Large intestine (tissue), 3 donors: ENCODE data around the gene RAD21L1. TPM values are rescaled to one million over a fixed set of nuclear protein-coding genes. Genes with fewer than 3 reads are reported as not detected.

Experiments
- DNase-seq, 2 donors: peaks; one replicate each; pipeline versions ENCODE4 v3.0.0 to v3.0.0-alpha.2; 2013
- H3K27ac ChIP-seq: one replicate; pipeline ENCODE4 v1.5.1; 2013; ENCODE audit warnings: low read length
- H3K27me3 ChIP-seq: 2 replicates; pipeline ENCODE4 v1.6.1; 2013; ENCODE audit warnings: low read length; ENCODE audit not compliant: control insufficient read depth, insufficient read depth
- H3K36me3 ChIP-seq: 2 replicates; pipeline ENCODE4 v1.6.1; 2013; ENCODE audit warnings: low read length; ENCODE audit not compliant: control insufficient read depth, insufficient read depth
- H3K4me1 ChIP-seq: one replicate; pipeline ENCODE4 v1.6.1; 2013; ENCODE audit warnings: low read length; ENCODE audit not compliant: control insufficient read depth, insufficient read depth
- H3K4me3 ChIP-seq: one replicate; pipeline ENCODE4 v1.5.1; 2013; ENCODE audit warnings: low read length
- H3K9me3 ChIP-seq: one replicate; pipeline ENCODE4 v1.6.1; 2013; ENCODE audit warnings: mild to moderate bottlenecking, low read depth, low read length, moderate library complexity; ENCODE audit not compliant: control insufficient read depth
- WGBS: methylation state at CpG from one replicate; pipeline ENCODE4 v1.1.5; 2013; ENCODE audit warnings: low lambda C conversion rate; ENCODE audit not compliant: insufficient coverage; 5-methylcytosine and 5-hydroxymethylcytosine counted together
- polyA plus RNA-seq: library from polyadenylated mRNA; unstranded; fragments of 120-200 nt; gene quantifications from one replicate; pipeline ENCODE4 v1.2.1, GENCODE V29; 2013

Gene RAD21L1
- polyA plus RNA-seq, 1 donor, result not detected

DNA sequence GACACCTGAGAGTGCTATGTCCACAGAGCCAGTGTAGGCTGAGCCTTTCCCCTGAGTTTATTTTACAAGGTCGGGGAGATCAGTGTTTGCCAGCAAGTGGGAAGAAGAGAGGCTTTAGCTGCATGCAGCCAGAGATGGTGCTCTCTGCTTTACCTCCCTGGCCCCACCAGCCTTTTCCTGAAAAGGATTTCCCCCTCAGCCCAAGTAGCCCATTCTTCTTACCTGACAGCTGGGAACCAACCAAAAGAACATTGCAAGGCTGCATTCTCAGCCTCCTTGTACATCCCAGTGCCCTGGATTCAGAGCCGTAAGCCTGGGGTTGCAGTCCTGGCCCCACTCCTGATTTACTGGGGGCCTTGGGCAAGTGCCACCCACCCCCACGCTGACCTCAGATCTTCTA lies 57.1 kb downstream of the RAD21L1 start:
- Histone ChIP-seq H3K36me3 (no peaks in the 10 kb centered on the region), H3K27me3 (no peaks in the 10 kb centered on the region), H3K4me1 (peaks cover 5% of the 10 kb centered on the region), H3K4me3 (no peak overlapping the region), H3K9me3 (no peaks in the 10 kb centered on the region), H3K27ac (no peak overlapping the region)
- WGBS, result no CpG with 5 or more reads among the region's 3 CpGs
- no peak for DNase-seq

DNA sequence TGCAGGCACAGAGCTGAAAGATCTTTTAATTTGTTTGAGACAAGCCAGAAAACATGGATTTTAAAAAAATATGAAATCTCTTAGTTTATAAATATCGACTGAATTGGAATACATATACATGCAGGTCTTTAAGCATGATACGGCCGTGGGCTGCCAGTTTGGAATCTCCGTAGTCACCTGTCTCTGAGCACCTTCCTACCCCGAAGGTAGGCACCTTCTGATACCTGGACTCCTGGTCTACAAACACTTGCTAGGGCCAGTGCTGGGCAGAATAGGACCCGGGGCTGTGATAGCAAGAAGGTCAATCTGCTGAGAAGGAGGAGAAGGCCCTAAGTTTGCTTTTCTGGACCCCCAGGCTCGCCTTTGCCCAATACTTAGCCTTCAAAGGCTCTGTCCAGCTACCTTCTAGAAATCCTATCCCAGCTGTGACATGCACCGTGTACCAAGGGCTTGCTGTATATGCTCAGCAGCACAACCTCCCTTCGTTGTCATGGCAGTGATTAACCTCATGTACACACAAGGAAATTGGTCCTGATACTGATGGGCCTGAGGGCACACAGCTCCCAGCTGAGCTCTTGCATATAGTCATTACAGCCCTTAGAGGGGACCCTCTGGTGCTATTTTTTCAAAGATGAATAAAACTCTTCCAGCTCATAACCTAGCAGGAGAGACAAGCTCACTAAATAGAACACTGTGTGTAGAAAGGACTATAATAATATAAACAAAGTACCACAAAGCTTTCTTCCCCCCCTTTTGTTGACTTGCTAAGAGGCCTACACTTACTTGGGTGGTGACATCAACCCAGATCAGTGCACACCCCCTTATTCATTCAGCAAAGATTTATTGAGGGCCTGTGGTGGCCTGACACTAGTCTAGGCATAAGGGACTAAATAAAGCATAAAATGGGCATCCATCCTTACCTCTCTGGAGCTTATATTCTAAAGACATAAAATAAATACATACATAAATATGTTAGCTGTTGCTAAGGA lies 58.0 kb downstream of the RAD21L1 start:
- Histone ChIP-seq H3K4me1 (peaks cover 5% of the 10 kb centered on the region), H3K9me3 (no peaks in the 10 kb centered on the region), H3K27ac (no peak overlapping the region), H3K36me3 (no peaks in the 10 kb centered on the region), H3K4me3 (no peak overlapping the region), H3K27me3 (no peaks in the 10 kb centered on the region)
- 100% methylated on average over 1 of the region's 9 CpGs for WGBS
- no peak for DNase-seq

DNA sequence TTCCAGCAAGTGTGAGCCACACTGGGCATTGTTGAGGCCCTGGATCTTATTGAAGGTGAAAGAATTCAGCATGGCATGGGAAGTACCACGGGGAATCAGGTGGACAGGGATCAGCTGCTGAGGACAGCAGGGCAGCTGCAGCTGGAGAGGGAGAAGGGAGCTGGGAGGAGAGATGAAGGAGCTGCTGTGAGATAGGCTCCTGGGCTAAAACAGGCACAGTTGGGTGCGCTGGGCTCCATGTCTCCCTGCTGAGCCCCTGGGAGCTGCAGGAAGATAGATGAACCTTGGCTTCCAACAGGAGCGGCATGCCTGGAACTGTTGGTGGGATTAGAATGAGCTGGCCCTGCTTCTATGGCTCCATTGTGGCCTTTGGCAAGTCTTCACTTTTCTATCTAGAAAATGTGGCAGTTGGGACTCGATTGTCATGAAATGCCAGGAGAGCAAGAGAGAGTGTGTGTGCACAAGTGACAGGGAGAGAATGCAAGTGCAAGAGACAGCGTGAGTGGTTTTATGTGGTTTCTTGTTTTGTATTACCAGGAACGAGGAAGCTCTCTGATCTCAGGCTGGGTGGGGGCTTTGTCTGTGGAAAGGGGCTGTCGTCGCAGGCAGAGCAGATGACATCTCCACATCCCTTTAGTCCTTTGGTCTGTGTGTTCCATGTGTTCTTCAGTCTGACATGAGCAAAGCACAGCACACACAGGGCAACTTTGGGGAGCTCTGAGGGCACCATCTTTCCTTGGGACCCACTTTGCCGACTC lies 60.6 kb downstream of the RAD21L1 start:
- no CpG with 5 or more reads among the region's 9 CpGs for WGBS
- Histone ChIP-seq H3K36me3 (no peaks in the 10 kb centered on the region), H3K9me3 (no peaks in the 10 kb centered on the region), H3K4me3 (no peak overlapping the region), H3K27me3 (no peaks in the 10 kb centered on the region), H3K4me1 (peaks cover 5% of the 10 kb centered on the region), H3K27ac (no peak overlapping the region)
- no peak for DNase-seq

DNA sequence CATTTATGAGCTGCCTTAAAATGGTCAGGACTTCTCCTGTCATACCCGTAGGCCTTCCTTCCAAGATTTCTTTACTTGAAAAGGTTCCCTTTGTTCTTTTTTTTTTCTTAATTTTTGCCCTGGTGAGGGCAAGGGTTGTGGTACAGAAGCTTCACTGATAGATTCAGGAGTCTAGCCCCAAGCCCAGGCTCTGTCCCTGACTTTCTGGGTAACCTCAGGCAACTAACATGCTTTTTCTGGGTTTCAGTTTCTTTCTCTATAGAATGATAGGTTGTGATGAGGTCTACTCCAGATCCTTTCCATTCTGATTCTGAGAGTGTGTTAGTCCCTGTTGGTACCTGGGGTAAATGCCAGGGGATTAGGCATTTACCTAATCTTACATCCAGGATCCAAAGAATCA lies 61.5 kb downstream of the RAD21L1 start:
- no peaks in the 10 kb centered on the region for H3K36me3 ChIP-seq
- H3K27ac ChIP-seq, result no peak overlapping the region
- no peaks in the 10 kb centered on the region for H3K9me3 ChIP-seq
- H3K4me1 ChIP-seq, result no peaks in the 10 kb centered on the region
- H3K4me3 ChIP-seq, result no peak overlapping the region
- H3K27me3 ChIP-seq, result no peaks in the 10 kb centered on the region
- no peak for DNase-seq
- 17% methylated on average over 1 of the region's 1 CpG for WGBS

DNA sequence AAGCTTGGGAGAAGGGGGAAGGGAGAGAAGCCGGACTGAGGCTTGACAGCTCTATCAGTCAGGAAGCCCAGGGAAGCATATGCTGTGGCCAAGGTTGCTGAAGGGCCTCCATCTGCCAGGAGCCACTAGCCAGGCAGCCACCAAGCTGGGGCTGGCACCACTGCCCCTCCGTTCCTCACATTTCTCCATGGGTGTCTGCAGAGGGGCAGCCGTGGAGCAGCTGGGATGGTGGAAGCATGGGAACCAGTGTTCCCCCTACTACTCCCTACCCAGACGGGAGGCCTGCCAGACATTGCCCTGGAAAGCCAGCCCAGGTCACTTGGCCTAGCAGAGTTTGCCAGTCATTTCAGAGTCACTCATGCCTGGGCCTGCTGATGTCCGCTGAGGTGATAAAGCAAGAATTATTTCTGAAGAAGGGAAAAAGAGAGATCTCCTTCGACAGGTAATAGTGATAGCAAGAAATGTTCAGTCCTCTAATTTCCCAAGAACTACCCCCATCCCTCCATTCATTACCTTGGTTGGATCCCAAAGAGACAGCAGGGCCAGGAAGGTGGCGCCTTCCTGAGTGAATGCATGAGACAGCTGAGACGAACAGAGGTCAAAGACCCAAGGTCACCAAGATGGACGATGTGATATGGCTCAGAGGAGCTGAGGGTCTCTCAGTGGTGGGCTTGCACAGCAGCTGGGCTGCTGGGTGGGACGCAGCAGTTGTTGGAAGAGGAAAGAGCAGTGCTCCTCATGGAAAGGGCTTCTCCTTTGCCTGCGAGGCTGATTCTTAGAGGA lies 62.1 kb downstream of the RAD21L1 start:
- Histone ChIP-seq H3K36me3 (no peaks in the 10 kb centered on the region), H3K27me3 (no peaks in the 10 kb centered on the region), H3K4me3 (no peak overlapping the region), H3K27ac (no peak overlapping the region), H3K9me3 (no peaks in the 10 kb centered on the region), H3K4me1 (no peaks in the 10 kb centered on the region)
- no peak for DNase-seq
- WGBS, result no CpG with 5 or more reads among the region's 11 CpGs

DNA sequence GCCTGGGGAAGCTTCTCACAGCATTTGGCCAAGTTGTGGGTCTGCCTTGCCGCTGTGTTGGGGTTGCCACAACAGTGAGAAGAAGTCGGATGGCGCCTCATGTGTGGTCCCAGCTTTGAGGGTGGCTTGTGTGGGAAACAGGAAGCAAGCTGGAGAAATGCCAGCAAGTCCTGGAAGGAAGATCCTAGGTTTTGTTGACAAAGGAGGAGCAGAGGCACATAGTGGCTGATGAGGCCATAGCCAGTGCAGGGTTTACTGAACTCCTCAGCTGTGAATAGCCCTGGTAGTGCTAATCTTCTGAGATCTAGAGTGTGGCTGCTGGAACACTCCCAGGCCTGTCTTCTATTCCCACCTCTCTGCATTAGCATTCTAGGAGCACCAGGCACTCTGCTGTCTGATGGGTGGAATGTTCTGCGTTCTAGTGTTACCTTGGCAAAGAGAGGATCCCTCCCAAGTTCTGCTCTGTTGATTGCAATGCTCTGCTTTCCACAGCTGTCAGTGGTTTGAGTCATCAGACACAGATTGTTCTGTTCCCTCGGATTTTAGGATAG lies 65.4 kb downstream of the RAD21L1 start:
- H3K9me3 ChIP-seq, result no peaks in the 10 kb centered on the region
- H3K4me1 ChIP-seq, result no peaks in the 10 kb centered on the region
- 71% methylated on average over 1 of the region's 5 CpGs for WGBS
- H3K27ac ChIP-seq, result no peak overlapping the region
- H3K36me3 ChIP-seq, result no peaks in the 10 kb centered on the region
- no peaks in the 10 kb centered on the region for H3K27me3 ChIP-seq
- H3K4me3 ChIP-seq, result no peak overlapping the region
- no peak for DNase-seq

DNA sequence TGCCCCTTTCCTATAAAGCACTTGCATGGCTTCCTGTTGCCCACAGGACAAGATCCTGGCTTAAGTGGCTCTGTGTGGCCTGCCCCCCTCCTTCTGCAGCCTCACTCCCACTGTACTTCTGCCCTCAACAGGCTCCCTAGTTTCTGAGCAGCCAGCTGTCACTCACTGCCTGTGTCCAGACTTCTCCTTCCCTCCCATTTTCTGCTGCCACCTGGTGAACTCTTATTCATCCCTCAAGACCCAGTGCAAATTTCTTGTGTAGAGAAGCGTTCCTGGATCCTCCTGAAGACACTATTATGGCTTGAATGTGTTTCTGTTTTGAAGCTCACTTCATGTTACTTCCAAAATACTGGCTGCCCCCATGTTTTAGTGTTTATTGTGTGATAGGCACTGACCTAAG lies 66.8 kb downstream of the RAD21L1 start:
- WGBS, result 100% methylated on average over 1 of the region's 1 CpG

DNA sequence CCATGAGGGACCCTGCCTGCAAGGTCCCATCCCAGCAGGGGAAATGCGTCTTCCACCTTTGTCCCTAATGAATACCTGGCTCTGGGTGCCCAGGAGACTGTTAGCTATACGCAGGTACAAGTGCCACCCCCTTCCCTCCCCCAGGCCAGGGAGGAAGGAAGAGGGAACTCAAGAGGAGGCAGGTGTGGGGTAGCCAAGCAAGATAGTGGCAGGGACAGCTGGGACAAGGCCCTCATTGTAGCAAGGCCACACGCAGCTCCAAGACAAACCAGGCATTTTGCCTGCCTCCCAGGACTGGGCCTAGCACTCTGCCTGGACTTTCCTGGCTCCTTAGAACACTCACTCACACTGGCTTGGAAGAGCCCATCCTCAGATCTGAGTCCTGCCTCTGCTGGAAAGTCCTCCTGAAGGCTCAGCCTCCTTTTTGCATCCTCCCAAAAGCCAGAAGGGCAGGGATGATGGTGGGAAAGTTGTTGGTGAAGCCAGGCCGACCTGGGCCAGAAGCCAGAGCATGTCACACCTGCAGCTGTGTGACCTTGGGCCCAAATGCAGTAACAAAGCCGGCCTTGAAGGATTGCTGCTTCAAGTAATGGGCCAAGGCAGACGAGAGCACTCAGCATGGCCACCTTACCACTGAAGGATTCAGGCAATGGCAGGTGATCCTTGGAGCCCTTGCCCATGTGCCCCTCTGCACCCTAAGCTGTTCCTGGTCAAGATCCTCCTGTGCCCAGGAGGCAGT lies 68.0 kb downstream of the RAD21L1 start:
- Histone ChIP-seq H3K36me3 (no peaks in the 10 kb centered on the region), H3K9me3 (no peaks in the 10 kb centered on the region), H3K4me3 (no peak overlapping the region), H3K4me1 (no peaks in the 10 kb centered on the region), H3K27me3 (no peaks in the 10 kb centered on the region), H3K27ac (no peak overlapping the region)
- WGBS, result no CpG with 5 or more reads among the region's 6 CpGs
- no peak for DNase-seq

More for the DNA sequence above, 66.8 kb downstream of the RAD21L1 start:
- Histone ChIP-seq H3K27me3 (no peaks in the 10 kb centered on the region), H3K36me3 (no peaks in the 10 kb centered on the region), H3K9me3 (no peaks in the 10 kb centered on the region), H3K4me1 (no peaks in the 10 kb centered on the region), H3K27ac (no peak overlapping the region), H3K4me3 (no peak overlapping the region)
- no peak for DNase-seq

DNA sequence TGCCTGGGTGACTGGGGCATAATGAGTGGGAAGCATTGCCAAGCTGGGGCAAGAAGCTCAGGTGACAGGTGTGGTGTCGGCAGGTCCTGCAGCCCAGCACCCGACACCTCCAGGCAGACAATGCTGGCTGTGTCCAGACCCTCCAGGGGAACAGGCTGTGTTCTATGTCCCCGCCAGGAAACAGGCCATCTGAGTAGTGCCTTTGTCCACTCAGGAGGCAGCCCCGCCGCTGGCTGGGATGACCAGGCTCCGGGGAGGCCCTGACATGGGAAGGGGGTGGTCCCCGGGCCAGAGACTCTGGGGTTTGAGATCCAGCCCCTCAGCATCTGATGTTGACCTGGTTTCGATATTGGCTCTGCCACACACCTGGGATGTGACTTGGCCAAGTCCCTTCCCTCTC lies 68.7 kb downstream of the RAD21L1 start:
- Histone ChIP-seq H3K9me3 (no peaks in the 10 kb centered on the region), H3K4me3 (no peak overlapping the region), H3K27me3 (no peaks in the 10 kb centered on the region), H3K27ac (no peak overlapping the region), H3K36me3 (no peaks in the 10 kb centered on the region), H3K4me1 (no peaks in the 10 kb centered on the region)
- no peak for DNase-seq
- no CpG with 5 or more reads among the region's 8 CpGs for WGBS
